Measurements from ENCODE around the gene ATG2A. TPM values are rescaled to one million over a fixed set of nuclear protein-coding genes. Genes with fewer than 3 reads are reported as not detected.
A peak's percentile ranks its signal among the peaks of the same experiment; 100 is the strongest.

Gene ATG2A
- total and polyA plus RNA-seq, 10 donors: 14.3 to 57.3 (median 34.0) TPM

DNA sequence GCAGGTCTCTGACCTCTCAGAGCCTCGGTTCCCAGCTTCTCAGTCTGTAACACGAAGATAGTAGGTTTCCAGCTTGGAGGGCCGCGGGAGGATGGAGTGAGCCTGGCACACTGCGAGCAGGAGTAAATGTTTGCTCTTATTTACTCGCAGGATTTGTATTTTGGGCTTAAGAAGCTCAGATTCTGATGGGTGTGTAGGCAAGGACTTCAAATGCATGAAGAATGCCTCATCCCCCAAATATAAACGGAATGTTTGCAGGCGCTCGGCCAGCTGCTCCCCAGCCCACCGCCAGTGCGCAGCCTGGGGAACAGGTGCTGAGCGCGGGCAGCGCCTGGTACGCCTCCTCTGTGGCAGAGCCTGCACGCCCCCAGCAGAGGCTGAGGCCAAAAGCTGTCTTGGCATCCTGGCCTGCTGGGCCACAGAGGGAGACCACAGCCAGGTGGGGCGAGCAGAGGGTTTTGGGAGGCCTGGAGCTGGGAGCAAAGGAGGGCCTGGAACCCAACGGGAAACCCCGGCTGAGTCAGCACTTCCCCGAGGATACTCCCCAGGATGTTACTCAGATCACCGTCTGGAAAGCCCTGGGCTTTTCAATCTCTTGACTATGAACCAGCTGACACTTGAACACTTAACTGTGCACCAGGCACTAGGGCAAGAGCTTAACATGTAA is 48.0 kb downstream of the ATG2A start:
- peak overlapping the region in 5 of 8 donors; percentile 19 to 55 (median 24) for H3K4me3 ChIP-seq
- peaks cover 89 to 100% (median 100%) of the 10 kb centered on the region in 6 donors for H3K4me1 ChIP-seq
- peak; percentile 84 for DNase-seq

DNA sequence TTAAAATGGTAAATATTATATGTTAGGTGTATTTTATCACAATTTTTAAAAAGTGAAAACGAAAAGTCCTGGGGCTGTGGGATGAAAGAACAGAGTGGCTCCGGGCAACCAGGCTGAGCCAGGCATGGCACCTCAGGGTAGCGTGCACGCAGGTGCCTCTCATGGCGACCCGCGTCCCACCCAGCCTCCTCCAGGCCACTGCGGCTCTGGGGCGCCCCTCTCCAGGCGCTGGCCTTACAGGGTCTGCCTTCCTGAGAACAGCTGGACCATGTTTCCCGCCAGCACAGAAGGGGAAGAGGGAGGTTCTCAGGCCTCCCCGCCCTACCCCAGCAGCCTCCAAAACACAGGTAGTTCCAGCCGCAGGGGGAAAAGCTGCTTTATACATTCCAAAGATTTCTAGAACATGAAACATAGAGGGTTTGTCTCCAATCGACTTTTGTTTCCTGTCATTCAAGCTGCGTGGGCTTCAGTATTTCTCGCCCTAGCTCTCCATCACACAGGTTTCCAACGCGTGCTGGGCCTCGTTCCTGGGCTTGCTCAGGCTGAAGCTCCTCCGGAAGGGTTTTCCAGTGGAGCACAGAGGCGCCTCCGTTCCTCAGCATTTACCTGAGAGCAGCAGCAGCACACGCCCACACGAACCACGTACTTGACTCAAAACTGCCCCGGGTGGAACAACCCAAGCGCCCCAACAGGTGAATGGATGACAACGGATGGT is 49.1 kb downstream of the ATG2A start:
- TF ChIP-seq POLR2AphosphoS5 (IDR thresholded peaks at IDR 0.05): peak in 1 of 3 donors; percentile 71
- TF ChIP-seq, protein P1, sequence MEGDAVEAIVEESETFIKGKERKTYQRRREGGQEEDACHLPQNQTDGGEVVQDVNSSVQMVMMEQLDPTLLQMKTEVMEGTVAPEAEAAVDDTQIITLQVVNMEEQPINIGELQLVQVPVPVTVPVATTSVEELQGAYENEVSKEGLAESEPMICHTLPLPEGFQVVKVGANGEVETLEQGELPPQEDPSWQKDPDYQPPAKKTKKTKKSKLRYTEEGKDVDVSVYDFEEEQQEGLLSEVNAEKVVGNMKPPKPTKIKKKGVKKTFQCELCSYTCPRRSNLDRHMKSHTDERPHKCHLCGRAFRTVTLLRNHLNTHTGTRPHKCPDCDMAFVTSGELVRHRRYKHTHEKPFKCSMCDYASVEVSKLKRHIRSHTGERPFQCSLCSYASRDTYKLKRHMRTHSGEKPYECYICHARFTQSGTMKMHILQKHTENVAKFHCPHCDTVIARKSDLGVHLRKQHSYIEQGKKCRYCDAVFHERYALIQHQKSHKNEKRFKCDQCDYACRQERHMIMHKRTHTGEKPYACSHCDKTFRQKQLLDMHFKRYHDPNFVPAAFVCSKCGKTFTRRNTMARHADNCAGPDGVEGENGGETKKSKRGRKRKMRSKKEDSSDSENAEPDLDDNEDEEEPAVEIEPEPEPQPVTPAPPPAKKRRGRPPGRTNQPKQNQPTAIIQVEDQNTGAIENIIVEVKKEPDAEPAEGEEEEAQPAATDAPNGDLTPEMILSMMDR (IDR thresholded peaks at IDR 0.05 in 8 of 11, conservative IDR thresholded peaks at IDR 0.05 in 3 of 11): no peak
- peak; percentile 79 for DNase-seq

More for the DNA sequence above, 48.0 kb downstream of the ATG2A start:
- H3K9me3 ChIP-seq: no peaks in the 10 kb centered on the region
- H3K27ac ChIP-seq: peak overlapping the region; percentile 73 to 98 (median 90)
- 52 to 79% (median 58%) methylated on average over 17 to 21 of the region's 21 CpGs for WGBS, 5 donors
- H3K27me3 ChIP-seq (replicated peaks in 1 of 7): no peaks in the 10 kb centered on the region
- peaks cover 0 to 82% (median 31%) of the 10 kb centered on the region in 6 donors for H3K36me3 ChIP-seq
- intact Hi-C loops (cut with DNase I; ENCODE audit: low total_unique reads): no loop called here
- TF ChIP-seq POLR2AphosphoS5 (IDR thresholded peaks at IDR 0.05) (peak; percentile 22 to 71 (median 54)), POLR2A (IDR thresholded peaks at IDR 0.05) (no peak)
- TF ChIP-seq, protein P1 (IDR thresholded peaks at IDR 0.05 in 8 of 11, conservative IDR thresholded peaks at IDR 0.05 in 3 of 11): no peak

DNA sequence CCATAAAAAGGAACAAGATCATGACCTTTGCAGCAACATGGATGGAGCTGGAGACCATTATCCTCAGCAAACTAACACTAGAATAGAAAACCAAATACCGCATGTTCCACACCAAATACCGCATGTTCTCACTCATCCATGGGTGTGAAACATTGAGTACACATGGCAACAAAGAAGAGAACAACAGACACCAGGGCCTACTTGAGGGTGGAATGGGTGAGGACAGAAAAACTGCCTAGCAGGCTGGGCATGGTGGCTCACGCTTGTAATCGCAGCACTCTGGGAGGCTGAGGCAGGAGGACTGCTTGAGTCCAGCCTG is 50.9 kb downstream of the ATG2A start:
- peak overlapping the region; percentile 57 to 98 (median 92) for H3K27ac ChIP-seq

More for the DNA sequence above, 49.1 kb downstream of the ATG2A start:
- intact Hi-C loops (cut with DNase I; ENCODE audit: low total_unique reads): no loop called here
- 76 to 89% (median 80%) methylated on average over 25 to 28 of the region's 28 CpGs for WGBS, 5 donors
- Histone ChIP-seq H3K4me1 (peaks cover 93 to 100% (median 100%) of the 10 kb centered on the region in 6 donors), H3K27me3 (replicated peaks in 1 of 7) (no peaks in the 10 kb centered on the region), H3K27ac (peak overlapping the region; percentile 36 to 98 (median 90)), H3K4me3 (peak overlapping the region in 1 of 8 donors; percentile 55), H3K9me3 (no peaks in the 10 kb centered on the region), H3K36me3 (peaks cover 0 to 82% (median 24%) of the 10 kb centered on the region in 6 donors)

More for the DNA sequence above, 50.9 kb downstream of the ATG2A start:
- peak overlapping the region in 1 of 8 donors; percentile 57 for H3K4me3 ChIP-seq
- no peak for DNase-seq
- no peaks in the 10 kb centered on the region for H3K9me3 ChIP-seq
- peak in 1 of 3 donors; percentile 20 for TF ChIP-seq POLR2AphosphoS5 (IDR thresholded peaks at IDR 0.05)
- TF ChIP-seq, protein P1 (IDR thresholded peaks at IDR 0.05 in 8 of 11, conservative IDR thresholded peaks at IDR 0.05 in 3 of 11): no peak
- no peak for TF ChIP-seq POLR2A (IDR thresholded peaks at IDR 0.05)
- H3K27me3 ChIP-seq (replicated peaks in 1 of 7): no peaks in the 10 kb centered on the region
- 87 to 91% (median 91%) methylated on average over 4 of the region's 4 CpGs for WGBS, 5 donors
- peaks cover 93 to 100% (median 100%) of the 10 kb centered on the region in 6 donors for H3K4me1 ChIP-seq
- intact Hi-C loops (cut with DNase I; ENCODE audit: low total_unique reads): no loop called here
- peaks cover 0 to 71% (median 10%) of the 10 kb centered on the region in 6 donors for H3K36me3 ChIP-seq
